ENCODE results near the gene SPATS2L.

Gene SPATS2L

GRCh38 chr2:200422071-200422470, 115.6 kb downstream of the SPATS2L start:
- H3K79me2 ChIP-seq (ENCODE audit: control insufficient read depth, insufficient read depth, low read length) = no peaks in the 10 kb centered on the region
- no peak overlapping the region for H4K8ac ChIP-seq (ENCODE audit: low read depth, low read length)
- no peak overlapping the region for H2BK5ac ChIP-seq (ENCODE audit: low read length)
- H2AK5ac ChIP-seq (ENCODE audit: low read length) = no peak overlapping the region
- H3K9ac ChIP-seq (ENCODE audit: low read length) = no peak overlapping the region
- no peaks in the 10 kb centered on the region for H3K4me1 ChIP-seq (ENCODE audit: control insufficient read depth, low read depth, low read length)
- H2BK15ac ChIP-seq (replicated peaks; ENCODE audit: low read depth) = no peak overlapping the region
- no peak overlapping the region for H2BK120ac ChIP-seq (ENCODE audit: low read depth, low read length)
- peaks cover 12% of the 10 kb centered on the region for H3K36me3 ChIP-seq (ENCODE audit: control insufficient read depth, insufficient read depth, low read length)
- no peak for DNase-seq
- no peak overlapping the region for H3K4ac ChIP-seq (ENCODE audit: low read depth, low read length)
- H3K4me3 ChIP-seq (ENCODE audit: low read length) = no peak overlapping the region
- no peak overlapping the region for H3K18ac ChIP-seq (ENCODE audit: low read length)
- no peak overlapping the region for H4K5ac ChIP-seq (ENCODE audit: low read length)
- no peak overlapping the region for H3K27ac ChIP-seq (ENCODE audit: low read depth, low read length)
- H3K23ac ChIP-seq (ENCODE audit: low read length) = no peak overlapping the region
- no peak overlapping the region for H3K4me2 ChIP-seq (ENCODE audit: low read length)
- WGBS (ENCODE audit: extremely low coverage, insufficient coverage, low lambda C conversion rate) = no CpG with 5 or more reads among the region's 2 CpGs
- no peak overlapping the region for H3K56ac ChIP-seq (ENCODE audit: low read length)
- H3K27me3 ChIP-seq (ENCODE audit: insufficient read depth, low read length, poor library complexity) = no peaks in the 10 kb centered on the region
- H3K79me1 ChIP-seq (ENCODE audit: low read length) = peaks cover 6% of the 10 kb centered on the region

GRCh38 chr2:200422532-200423261, 116.2 kb downstream of the SPATS2L start:
- Histone ChIP-seq H3K23ac (ENCODE audit: low read length) (no peak overlapping the region), H3K4me3 (ENCODE audit: low read length) (no peak overlapping the region), H3K56ac (ENCODE audit: low read length) (no peak overlapping the region), H3K36me3 (ENCODE audit: control insufficient read depth, insufficient read depth, low read length) (peaks cover 12% of the 10 kb centered on the region), H3K27ac (ENCODE audit: low read depth, low read length) (no peak overlapping the region), H2AK5ac (ENCODE audit: low read length) (no peak overlapping the region), H3K27me3 (ENCODE audit: insufficient read depth, low read length, poor library complexity) (no peaks in the 10 kb centered on the region), H2BK120ac (ENCODE audit: low read depth, low read length) (no peak overlapping the region), H3K4ac (ENCODE audit: low read depth, low read length) (no peak overlapping the region), H3K4me2 (ENCODE audit: low read length) (no peak overlapping the region), H2BK15ac (replicated peaks; ENCODE audit: low read depth) (no peak overlapping the region), H3K4me1 (ENCODE audit: control insufficient read depth, low read depth, low read length) (no peaks in the 10 kb centered on the region), H2BK5ac (ENCODE audit: low read length) (no peak overlapping the region), H4K8ac (ENCODE audit: low read depth, low read length) (no peak overlapping the region), H4K5ac (ENCODE audit: low read length) (no peak overlapping the region), H3K9ac (ENCODE audit: low read length) (no peak overlapping the region), H3K18ac (ENCODE audit: low read length) (no peak overlapping the region), H3K79me2 (ENCODE audit: control insufficient read depth, insufficient read depth, low read length) (no peaks in the 10 kb centered on the region), H3K79me1 (ENCODE audit: low read length) (peaks cover 3% of the 10 kb centered on the region)
- no CpG with 5 or more reads among the region's 7 CpGs for WGBS (ENCODE audit: extremely low coverage, insufficient coverage, low lambda C conversion rate)
- no peak for DNase-seq

GRCh38 chr2:200423541-200423940, 117.0 kb downstream of the SPATS2L start:
- DNase-seq = no peak
- H2BK5ac ChIP-seq (ENCODE audit: low read length) = no peak overlapping the region
- no peaks in the 10 kb centered on the region for H3K4me1 ChIP-seq (ENCODE audit: control insufficient read depth, low read depth, low read length)
- WGBS (ENCODE audit: extremely low coverage, insufficient coverage, low lambda C conversion rate) = no CpG with 5 or more reads among the region's 2 CpGs
- no peak overlapping the region for H3K23ac ChIP-seq (ENCODE audit: low read length)
- no peak overlapping the region for H3K4me2 ChIP-seq (ENCODE audit: low read length)
- H4K8ac ChIP-seq (ENCODE audit: low read depth, low read length) = no peak overlapping the region
- H2AK5ac ChIP-seq (ENCODE audit: low read length) = no peak overlapping the region
- H3K36me3 ChIP-seq (ENCODE audit: control insufficient read depth, insufficient read depth, low read length) = peaks cover 12% of the 10 kb centered on the region
- no peak overlapping the region for H3K27ac ChIP-seq (ENCODE audit: low read depth, low read length)
- no peaks in the 10 kb centered on the region for H3K27me3 ChIP-seq (ENCODE audit: insufficient read depth, low read length, poor library complexity)
- H3K9ac ChIP-seq (ENCODE audit: low read length) = no peak overlapping the region
- H4K5ac ChIP-seq (ENCODE audit: low read length) = no peak overlapping the region
- H3K79me2 ChIP-seq (ENCODE audit: control insufficient read depth, insufficient read depth, low read length) = no peaks in the 10 kb centered on the region
- H3K79me1 ChIP-seq (ENCODE audit: low read length) = peaks cover 3% of the 10 kb centered on the region
- no peak overlapping the region for H3K4me3 ChIP-seq (ENCODE audit: low read length)
- H2BK120ac ChIP-seq (ENCODE audit: low read depth, low read length) = no peak overlapping the region
- no peak overlapping the region for H2BK15ac ChIP-seq (replicated peaks; ENCODE audit: low read depth)
- no peak overlapping the region for H3K18ac ChIP-seq (ENCODE audit: low read length)
- no peak overlapping the region for H3K56ac ChIP-seq (ENCODE audit: low read length)
- H3K4ac ChIP-seq (ENCODE audit: low read depth, low read length) = no peak overlapping the region

- H3K9ac ChIP-seq (ENCODE audit: low read length) = no peak overlapping the region
- no peak overlapping the region for H4K5ac ChIP-seq (ENCODE audit: low read length)
- no peak overlapping the region for H2BK15ac ChIP-seq (replicated peaks; ENCODE audit: low read depth)
- no peak overlapping the region for H3K18ac ChIP-seq (ENCODE audit: low read length)
- no peak for DNase-seq
- H3K4ac ChIP-seq (ENCODE audit: low read depth, low read length) = no peak overlapping the region
- no peak overlapping the region for H3K56ac ChIP-seq (ENCODE audit: low read length)
- WGBS (ENCODE audit: extremely low coverage, insufficient coverage, low lambda C conversion rate) = no CpG with 5 or more reads among the region's 14 CpGs
- H3K79me2 ChIP-seq (ENCODE audit: control insufficient read depth, insufficient read depth, low read length) = no peaks in the 10 kb centered on the region
- peaks cover 1% of the 10 kb centered on the region for H3K79me1 ChIP-seq (ENCODE audit: low read length)
- H3K4me1 ChIP-seq (ENCODE audit: control insufficient read depth, low read depth, low read length) = no peaks in the 10 kb centered on the region
- H2BK5ac ChIP-seq (ENCODE audit: low read length) = no peak overlapping the region
- H4K8ac ChIP-seq (ENCODE audit: low read depth, low read length) = no peak overlapping the region
- H3K23ac ChIP-seq (ENCODE audit: low read length) = no peak overlapping the region
- no peak overlapping the region for H3K4me3 ChIP-seq (ENCODE audit: low read length)
- no peak overlapping the region for H2AK5ac ChIP-seq (ENCODE audit: low read length)
- H3K27me3 ChIP-seq (ENCODE audit: insufficient read depth, low read length, poor library complexity) = no peaks in the 10 kb centered on the region
- no peak overlapping the region for H3K27ac ChIP-seq (ENCODE audit: low read depth, low read length)
- H3K4me2 ChIP-seq (ENCODE audit: low read length) = no peak overlapping the region
- H3K36me3 ChIP-seq (ENCODE audit: control insufficient read depth, insufficient read depth, low read length) = peaks cover 7% of the 10 kb centered on the region
- H2BK120ac ChIP-seq (ENCODE audit: low read depth, low read length) = no peak overlapping the region
These were observed 118.7 kb downstream of the SPATS2L start for GRCh38 chr2:200425026-200425821.

- Histone ChIP-seq H3K36me3 (ENCODE audit: control insufficient read depth, insufficient read depth, low read length) (peaks cover 3% of the 10 kb centered on the region), H3K4me3 (ENCODE audit: low read length) (no peak overlapping the region), H2AK5ac (ENCODE audit: low read length) (no peak overlapping the region), H3K27ac (ENCODE audit: low read depth, low read length) (no peak overlapping the region), H3K4ac (ENCODE audit: low read depth, low read length) (no peak overlapping the region), H3K23ac (ENCODE audit: low read length) (no peak overlapping the region), H3K56ac (ENCODE audit: low read length) (no peak overlapping the region), H4K8ac (ENCODE audit: low read depth, low read length) (no peak overlapping the region), H3K79me2 (ENCODE audit: control insufficient read depth, insufficient read depth, low read length) (no peaks in the 10 kb centered on the region), H3K9ac (ENCODE audit: low read length) (no peak overlapping the region), H2BK5ac (ENCODE audit: low read length) (no peak overlapping the region), H3K4me1 (ENCODE audit: control insufficient read depth, low read depth, low read length) (no peaks in the 10 kb centered on the region), H3K18ac (ENCODE audit: low read length) (no peak overlapping the region), H3K27me3 (ENCODE audit: insufficient read depth, low read length, poor library complexity) (no peaks in the 10 kb centered on the region), H4K5ac (ENCODE audit: low read length) (no peak overlapping the region), H3K4me2 (ENCODE audit: low read length) (no peak overlapping the region), H3K79me1 (ENCODE audit: low read length) (no peaks in the 10 kb centered on the region), H2BK120ac (ENCODE audit: low read depth, low read length) (no peak overlapping the region), H2BK15ac (replicated peaks; ENCODE audit: low read depth) (no peak overlapping the region)
- no peak for DNase-seq
- no CpG with 5 or more reads among the region's 1 CpG for WGBS (ENCODE audit: extremely low coverage, insufficient coverage, low lambda C conversion rate)
These were observed 120.3 kb downstream of the SPATS2L start for GRCh38 chr2:200426754-200427153.

All from mesendoderm (in vitro differentiated cells).